Measurements from ENCODE around the gene KCTD2.

- TF ChIP-seq CTCF (IDR thresholded peaks at IDR 0.05) (no peak), POLR2AphosphoS5 (IDR thresholded peaks at IDR 0.05) (no peak)
Measured at GRCh38 chr17:75001915-75002843, 44.8 kb upstream of the KCTD2 start.
